ENCODE measurements around the gene AIMP1. TPM values are rescaled to one million over a fixed set of nuclear protein-coding genes. Genes with fewer than 3 reads are reported as not detected.
A peak's percentile ranks its signal among the peaks of the same experiment; 100 is the strongest.

AIMP1 gene
- total RNA-seq, 1 donor from 2014 or later, result 27.4 TPM

DNA sequence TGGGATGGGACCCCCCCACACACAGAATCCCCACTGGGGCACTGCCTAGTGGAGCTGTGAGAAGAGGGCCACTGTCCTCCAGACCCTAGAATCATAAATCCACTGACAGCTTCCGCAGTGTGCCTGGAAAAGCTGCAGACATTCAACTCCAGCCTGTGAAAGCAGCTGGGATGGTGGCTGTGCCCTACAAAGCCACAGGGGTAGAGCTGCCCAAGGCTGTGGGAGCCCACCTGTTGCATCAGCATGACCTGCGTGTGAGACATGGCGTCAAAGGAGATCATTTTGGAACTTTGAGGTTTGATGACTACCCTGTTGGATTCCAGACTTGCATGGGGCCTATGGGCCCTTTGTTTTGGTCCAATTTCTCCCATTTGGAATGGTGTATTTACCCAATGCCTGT, 22.3 kb downstream of the AIMP1 start:
- Histone ChIP-seq H3K4me3 (ENCODE audit: low read depth, low read length) (no peak overlapping the region), H3K36me3 (ENCODE audit: control insufficient read depth, insufficient read depth, low read length) (peaks cover 11% of the 10 kb centered on the region), H3K27me3 (ENCODE audit: control insufficient read depth, insufficient read depth, low read length) (no peaks in the 10 kb centered on the region)
- DNase-seq (ENCODE audit: low read depth) (no peak), FAIRE-seq (no peak)
- no peak for TF ChIP-seq CTCF (IDR thresholded peaks at IDR 0.05; ENCODE audit: insufficient read depth, low read length, severe bottlenecking)

DNA sequence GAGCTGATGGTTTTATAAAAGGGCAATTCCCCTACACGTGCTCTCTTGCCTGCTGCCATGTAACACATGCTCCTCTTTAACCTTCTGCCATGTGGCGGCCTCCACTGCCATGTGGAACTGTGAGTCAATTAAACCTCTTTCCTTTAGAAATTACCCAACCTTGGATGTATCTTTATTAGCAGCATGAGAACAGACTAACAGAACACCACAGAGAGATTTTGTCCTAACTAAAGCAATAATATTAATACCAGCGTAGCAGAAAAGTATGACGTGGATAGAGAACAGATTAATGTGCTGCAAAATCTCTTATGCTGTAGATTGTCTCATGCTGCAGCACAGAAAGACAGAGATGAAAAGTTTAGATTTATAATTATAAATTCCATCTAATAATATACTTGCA, 23.1 kb downstream of the AIMP1 start:
- FAIRE-seq, result no peak
- Histone ChIP-seq H3K27me3 (ENCODE audit: control insufficient read depth, insufficient read depth, low read length) (no peaks in the 10 kb centered on the region), H3K36me3 (ENCODE audit: control insufficient read depth, insufficient read depth, low read length) (peaks cover 11% of the 10 kb centered on the region), H3K4me3 (ENCODE audit: low read depth, low read length) (no peak overlapping the region)
- no peak for TF ChIP-seq CTCF (IDR thresholded peaks at IDR 0.05; ENCODE audit: insufficient read depth, low read length, severe bottlenecking)
- DNase-seq (ENCODE audit: low read depth), result no peak

- H3K36me3 ChIP-seq (ENCODE audit: control insufficient read depth, insufficient read depth, low read length), result peaks cover 11% of the 10 kb centered on the region
- FAIRE-seq (no peak), DNase-seq (ENCODE audit: low read depth) (no peak)
- no peak overlapping the region for H3K4me3 ChIP-seq (ENCODE audit: low read depth, low read length)
- no peak for TF ChIP-seq CTCF (IDR thresholded peaks at IDR 0.05; ENCODE audit: insufficient read depth, low read length, severe bottlenecking)
- H3K27me3 ChIP-seq (ENCODE audit: control insufficient read depth, insufficient read depth, low read length), result no peaks in the 10 kb centered on the region
Measured at GRCh38 chr4:106340774-106341173, 24.4 kb downstream of the AIMP1 start.

- FAIRE-seq (no peak), DNase-seq (ENCODE audit: low read depth) (no peak)
- H3K4me3 ChIP-seq (ENCODE audit: low read depth, low read length), result no peak overlapping the region
- H3K36me3 ChIP-seq (ENCODE audit: control insufficient read depth, insufficient read depth, low read length), result peaks cover 3% of the 10 kb centered on the region
- H3K27me3 ChIP-seq (ENCODE audit: control insufficient read depth, insufficient read depth, low read length), result no peaks in the 10 kb centered on the region
- no peak for TF ChIP-seq CTCF (IDR thresholded peaks at IDR 0.05; ENCODE audit: insufficient read depth, low read length, severe bottlenecking)
Measured at GRCh38 chr4:106343865-106344646, 27.7 kb downstream of the AIMP1 start.

DNA sequence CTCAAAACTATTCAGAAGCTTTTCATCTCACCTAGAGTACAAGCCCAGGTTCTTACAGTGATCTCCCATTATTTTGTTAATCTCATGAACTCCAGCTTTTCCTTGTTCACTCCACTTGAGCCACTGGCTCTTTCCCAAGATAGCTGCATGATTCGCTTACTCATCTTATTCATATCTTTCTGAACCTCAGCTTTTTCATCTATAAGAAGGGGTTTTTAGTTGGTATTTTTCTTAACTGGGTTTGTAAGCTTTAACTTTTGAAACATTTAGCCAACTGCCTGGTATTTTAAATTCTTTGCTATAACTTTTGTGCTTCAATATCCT, 28.3 kb downstream of the AIMP1 start:
- no peak for FAIRE-seq
- peaks cover 3% of the 10 kb centered on the region for H3K36me3 ChIP-seq (ENCODE audit: control insufficient read depth, insufficient read depth, low read length)
- TF ChIP-seq CTCF (IDR thresholded peaks at IDR 0.05; ENCODE audit: insufficient read depth, low read length, severe bottlenecking), result no peak

DNA sequence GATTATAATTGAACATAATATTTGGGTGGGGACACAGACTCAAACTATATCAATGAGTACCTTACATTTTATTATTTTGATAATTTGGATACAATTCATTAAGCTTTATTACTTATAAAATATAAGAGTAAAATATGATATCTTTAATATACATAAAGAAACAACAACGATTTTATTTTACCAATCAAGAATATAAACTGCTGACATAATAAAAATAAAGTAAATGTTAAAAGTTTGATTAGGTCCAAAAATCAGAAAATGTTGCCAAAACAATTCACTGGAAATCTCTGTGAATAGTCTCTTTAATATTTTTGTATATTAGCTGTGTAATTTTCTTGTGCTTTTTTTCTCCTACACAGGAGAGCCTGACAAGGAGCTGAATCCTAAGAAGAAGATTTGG, 30.8 kb downstream of the AIMP1 start:
- no peak for FAIRE-seq
- Histone ChIP-seq H3K36me3 (ENCODE audit: control insufficient read depth, insufficient read depth, low read length) (peaks cover 3% of the 10 kb centered on the region), H3K4me3 (ENCODE audit: low read depth, low read length) (no peak overlapping the region), H3K27me3 (ENCODE audit: control insufficient read depth, insufficient read depth, low read length) (no peaks in the 10 kb centered on the region)
- TF ChIP-seq CTCF (IDR thresholded peaks at IDR 0.05; ENCODE audit: insufficient read depth, low read length, severe bottlenecking), result no peak
- DNase-seq (ENCODE audit: low read depth), result no peak

More for the DNA sequence above, 28.3 kb downstream of the AIMP1 start:
- H3K4me3 ChIP-seq (ENCODE audit: low read depth, low read length), result no peak overlapping the region
- DNase-seq (ENCODE audit: low read depth), result peak; percentile 27
- H3K27me3 ChIP-seq (ENCODE audit: control insufficient read depth, insufficient read depth, low read length), result no peaks in the 10 kb centered on the region

All from bronchial epithelial cell (primary cell).